ENCODE results near the gene HM13.
"Not testable (repeated sequence)": the region's sequence is repeated elsewhere in the genome, so short reads cannot be mapped to it uniquely, and the experiment has no call there.

HM13 gene

DNA sequence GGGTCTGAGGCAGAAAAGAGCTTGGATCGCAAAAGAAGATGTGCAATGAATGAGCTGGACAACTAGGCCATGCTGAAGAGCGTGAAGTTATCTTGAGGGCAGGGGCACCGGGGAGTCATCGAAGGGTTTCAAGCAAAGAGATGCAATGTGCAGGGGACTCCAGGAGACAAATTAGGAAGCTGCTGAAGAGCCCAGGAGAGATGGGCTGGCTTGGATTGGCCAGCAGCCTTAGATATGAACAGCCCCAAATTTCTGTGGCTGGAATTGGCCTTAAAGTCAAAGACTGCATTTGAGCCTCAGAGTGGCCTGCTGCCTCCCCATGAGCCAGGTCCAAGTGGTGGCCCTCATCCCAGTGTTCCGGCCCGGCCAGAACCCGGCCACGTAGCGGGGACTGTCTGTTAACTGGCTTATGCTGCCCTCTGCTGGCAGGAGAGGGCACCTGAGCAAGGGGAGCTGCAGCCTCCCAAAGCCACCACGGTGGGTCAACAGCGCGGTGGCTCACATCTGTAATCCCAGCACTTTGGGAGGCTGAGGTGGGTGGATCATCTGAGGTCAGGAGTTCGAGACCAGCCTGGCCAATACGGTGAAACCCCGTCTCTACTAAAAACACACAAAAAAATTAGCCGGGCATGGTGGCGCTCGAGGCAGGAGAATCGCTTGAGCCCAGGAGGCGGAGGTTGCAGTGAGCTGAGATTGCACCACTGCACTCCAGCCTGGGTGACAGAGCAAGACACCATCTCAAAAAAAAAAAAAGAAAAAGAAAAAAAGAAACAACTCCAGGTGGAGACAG is 11.2 kb upstream of the HM13 start:
- not testable (repeated sequence) for H3K4me1 ChIP-seq (ENCODE audit: control insufficient read depth in 2 of 2, insufficient read depth in 2 of 2, low read length in 2 of 2); H3K9ac ChIP-seq (ENCODE audit: low read depth in 1 of 2, low read length in 2 of 2); H3K36me3 ChIP-seq (ENCODE audit: control insufficient read depth in 2 of 2, insufficient read depth in 2 of 2, low read length in 2 of 2); H3K9me3 ChIP-seq (ENCODE audit: control insufficient read depth in 2 of 2, low read length in 2 of 2); H3K27me3 ChIP-seq (ENCODE audit: control insufficient read depth in 2 of 2, insufficient read depth in 2 of 2, low read length in 2 of 2); H3K4me3 ChIP-seq (ENCODE audit: low read length in 2 of 2); H3K27ac ChIP-seq (ENCODE audit: low read depth in 2 of 2, low read length in 2 of 2)

DNA sequence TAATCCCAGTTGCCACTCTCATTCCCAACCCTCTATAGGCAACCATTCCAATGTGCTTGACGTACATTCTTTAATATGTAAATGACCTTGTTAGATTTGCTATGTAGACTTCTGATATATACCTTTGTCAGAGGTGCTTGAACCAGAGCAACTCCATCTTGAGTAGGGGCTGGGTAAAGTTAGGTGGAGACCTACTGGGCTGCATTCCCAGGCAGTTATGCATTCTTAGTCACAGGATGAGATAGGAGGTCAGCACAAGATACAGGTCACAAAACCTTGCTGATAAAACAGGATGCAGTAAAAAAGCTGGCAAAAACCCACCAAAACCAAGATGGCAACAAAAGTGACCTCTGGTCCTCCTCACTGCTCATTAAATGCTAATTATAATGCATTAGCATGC is 8.3 kb upstream of the HM13 start:
- Histone ChIP-seq H3K36me3 (ENCODE audit: control insufficient read depth in 2 of 2, insufficient read depth in 2 of 2, low read length in 2 of 2) (no peaks in the 10 kb centered on the region), H3K27me3 (ENCODE audit: control insufficient read depth in 2 of 2, insufficient read depth in 2 of 2, low read length in 2 of 2) (no peaks in the 10 kb centered on the region), H3K4me1 (ENCODE audit: control insufficient read depth in 2 of 2, insufficient read depth in 2 of 2, low read length in 2 of 2) (no peaks in the 10 kb centered on the region), H3K9ac (ENCODE audit: low read depth in 1 of 2, low read length in 2 of 2) (no peak overlapping the region), H3K4me3 (ENCODE audit: low read length in 2 of 2) (no peak overlapping the region), H3K9me3 (ENCODE audit: control insufficient read depth in 2 of 2, low read length in 2 of 2) (peaks cover 0 to 2% of the 10 kb centered on the region in 2 donors), H3K27ac (ENCODE audit: low read depth in 2 of 2, low read length in 2 of 2) (no peak overlapping the region)

DNA sequence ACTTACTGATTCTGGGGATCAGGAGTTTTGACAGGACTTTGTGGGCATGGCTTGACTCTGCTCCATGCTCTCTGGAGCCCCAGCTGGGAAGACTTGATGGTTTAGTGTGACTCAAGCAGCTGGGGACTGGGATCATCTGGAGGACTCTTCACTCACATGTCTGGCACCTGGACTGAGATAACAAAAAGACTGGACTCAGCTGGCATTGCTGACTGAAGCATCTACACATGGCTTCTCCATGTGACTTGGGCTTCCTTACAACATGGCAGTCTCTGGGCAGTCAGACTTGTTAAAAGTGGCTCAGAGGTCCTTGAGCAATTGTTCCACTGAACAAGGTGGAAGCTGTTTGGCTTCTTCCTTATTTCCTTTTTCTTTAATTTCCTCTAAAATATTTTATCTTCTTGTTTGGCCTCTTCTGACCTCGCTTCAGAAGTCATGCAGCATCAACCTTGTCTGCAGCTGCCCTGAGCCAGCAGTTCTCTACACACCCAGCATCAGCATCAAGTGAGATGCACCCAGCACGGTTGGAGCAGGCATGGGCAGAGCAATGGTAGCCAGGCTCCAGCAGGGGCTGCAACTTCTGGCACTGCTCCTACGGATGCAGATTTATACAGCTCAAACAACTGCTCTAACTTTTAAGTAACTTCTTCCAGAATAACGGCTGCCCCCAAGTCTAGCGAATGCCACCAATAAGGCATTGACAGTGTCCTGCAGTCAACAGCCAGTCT is 5.6 kb upstream of the HM13 start:
- H3K4me1 ChIP-seq (ENCODE audit: control insufficient read depth in 2 of 2, insufficient read depth in 2 of 2, low read length in 2 of 2): no peaks in the 10 kb centered on the region
- no peak overlapping the region for H3K9ac ChIP-seq (ENCODE audit: low read depth in 1 of 2, low read length in 2 of 2)
- H3K36me3 ChIP-seq (ENCODE audit: control insufficient read depth in 2 of 2, insufficient read depth in 2 of 2, low read length in 2 of 2): no peaks in the 10 kb centered on the region
- no peaks in the 10 kb centered on the region for H3K27me3 ChIP-seq (ENCODE audit: control insufficient read depth in 2 of 2, insufficient read depth in 2 of 2, low read length in 2 of 2)
- H3K9me3 ChIP-seq (ENCODE audit: control insufficient read depth in 2 of 2, low read length in 2 of 2): peaks cover 0 to 2% of the 10 kb centered on the region in 2 donors
- no peak overlapping the region for H3K27ac ChIP-seq (ENCODE audit: low read depth in 2 of 2, low read length in 2 of 2)
- no peak overlapping the region for H3K4me3 ChIP-seq (ENCODE audit: low read length in 2 of 2)

DNA sequence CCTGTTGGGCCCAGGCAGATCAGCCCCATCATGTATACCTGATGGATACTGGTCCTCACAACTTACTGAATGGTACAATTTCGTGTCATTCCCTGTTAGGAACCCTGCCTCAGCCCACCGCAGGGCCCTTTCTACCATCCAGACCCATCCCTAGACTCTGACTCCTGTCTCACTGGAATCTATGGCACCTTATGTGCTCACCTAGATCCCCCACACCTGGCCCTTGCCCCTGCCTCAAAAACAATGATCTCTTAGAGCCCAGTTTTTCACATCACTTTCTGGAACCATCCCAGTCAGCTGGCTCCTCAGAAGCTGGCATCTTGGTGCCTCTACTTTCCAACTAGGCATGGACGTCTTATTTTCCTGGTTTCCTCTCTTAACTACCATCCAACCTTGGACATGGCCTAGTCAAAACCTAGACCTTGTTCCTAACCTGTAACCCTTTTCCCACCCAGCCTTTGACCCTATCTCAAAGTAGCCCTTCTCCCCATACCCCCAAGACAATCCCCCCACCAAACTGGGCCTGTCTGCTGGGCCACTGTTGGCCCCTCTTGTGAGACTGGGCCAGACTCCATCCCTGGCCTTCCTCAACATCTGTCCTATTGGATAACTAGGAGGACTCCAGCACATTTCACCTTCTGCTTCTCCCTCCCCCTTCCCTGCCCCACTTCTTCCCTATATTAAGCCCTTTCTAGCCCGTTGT is 981 bp downstream of the HM13 start:
- H3K27ac ChIP-seq (ENCODE audit: low read depth in 2 of 2, low read length in 2 of 2): peak overlapping the region in 1 of 2 donors; percentile 87
- H3K36me3 ChIP-seq (ENCODE audit: control insufficient read depth in 2 of 2, insufficient read depth in 2 of 2, low read length in 2 of 2): peaks cover 0 to 3% of the 10 kb centered on the region in 2 donors
- peak overlapping the region; percentile 79 to 94 for H3K9ac ChIP-seq (ENCODE audit: low read depth in 1 of 2, low read length in 2 of 2)
- H3K9me3 ChIP-seq (ENCODE audit: control insufficient read depth in 2 of 2, low read length in 2 of 2): no peaks in the 10 kb centered on the region
- H3K4me1 ChIP-seq (ENCODE audit: control insufficient read depth in 2 of 2, insufficient read depth in 2 of 2, low read length in 2 of 2): peaks cover 24 to 25% of the 10 kb centered on the region in 2 donors
- peak overlapping the region; percentile 95 for H3K4me3 ChIP-seq (ENCODE audit: low read length in 2 of 2)
- no peaks in the 10 kb centered on the region for H3K27me3 ChIP-seq (ENCODE audit: control insufficient read depth in 2 of 2, insufficient read depth in 2 of 2, low read length in 2 of 2)

DNA sequence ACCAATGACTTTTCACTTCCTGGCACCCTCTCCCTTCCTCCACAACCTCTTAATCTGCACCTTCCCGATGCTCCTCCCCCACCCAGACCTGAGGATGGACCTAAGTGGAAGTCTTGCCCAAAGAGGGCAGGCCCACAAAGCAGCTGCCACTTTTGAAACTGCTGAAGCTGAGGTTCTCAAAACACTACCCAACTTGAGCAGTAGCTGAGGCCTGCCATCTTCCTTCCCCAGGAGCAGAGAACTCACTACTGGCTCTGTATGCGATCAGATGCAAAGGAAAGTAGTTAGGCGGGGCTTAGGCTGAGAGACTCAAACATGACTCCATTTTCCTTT is 1.5 kb downstream of the HM13 start:
- Histone ChIP-seq H3K27ac (ENCODE audit: low read depth in 2 of 2, low read length in 2 of 2) (no peak overlapping the region), H3K27me3 (ENCODE audit: control insufficient read depth in 2 of 2, insufficient read depth in 2 of 2, low read length in 2 of 2) (no peaks in the 10 kb centered on the region), H3K4me3 (ENCODE audit: low read length in 2 of 2) (peak overlapping the region; percentile 95), H3K36me3 (ENCODE audit: control insufficient read depth in 2 of 2, insufficient read depth in 2 of 2, low read length in 2 of 2) (peaks cover 2 to 6% of the 10 kb centered on the region in 2 donors), H3K9ac (ENCODE audit: low read depth in 1 of 2, low read length in 2 of 2) (peak overlapping the region in 1 of 2 donors; percentile 79), H3K9me3 (ENCODE audit: control insufficient read depth in 2 of 2, low read length in 2 of 2) (no peaks in the 10 kb centered on the region), H3K4me1 (ENCODE audit: control insufficient read depth in 2 of 2, insufficient read depth in 2 of 2, low read length in 2 of 2) (peaks cover 24 to 25% of the 10 kb centered on the region in 2 donors)

DNA sequence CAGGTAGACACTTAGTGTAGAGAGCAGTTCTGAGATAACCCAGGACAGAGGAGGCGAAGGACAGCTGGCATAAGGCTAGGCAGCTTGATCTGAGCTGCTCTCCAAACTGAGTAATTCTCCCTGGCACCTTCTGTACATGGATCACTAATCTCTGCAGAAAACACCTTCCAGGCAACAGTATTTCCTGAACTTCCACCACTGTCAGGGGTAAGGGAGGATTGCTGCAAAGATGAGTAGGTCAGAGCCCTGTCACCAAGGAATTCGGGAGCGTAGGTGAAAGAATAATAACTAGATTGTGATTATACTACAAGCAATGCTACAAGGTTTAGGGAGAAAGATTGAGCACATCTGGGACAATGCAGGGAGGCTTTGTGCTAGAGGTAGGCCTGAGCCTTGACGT is 1.9 kb downstream of the HM13 start:
- Histone ChIP-seq H3K4me1 (ENCODE audit: control insufficient read depth in 2 of 2, insufficient read depth in 2 of 2, low read length in 2 of 2) (peaks cover 24 to 25% of the 10 kb centered on the region in 2 donors), H3K27ac (ENCODE audit: low read depth in 2 of 2, low read length in 2 of 2) (no peak overlapping the region), H3K9ac (ENCODE audit: low read depth in 1 of 2, low read length in 2 of 2) (no peak overlapping the region), H3K9me3 (ENCODE audit: control insufficient read depth in 2 of 2, low read length in 2 of 2) (no peaks in the 10 kb centered on the region), H3K36me3 (ENCODE audit: control insufficient read depth in 2 of 2, insufficient read depth in 2 of 2, low read length in 2 of 2) (peaks cover 4 to 7% of the 10 kb centered on the region in 2 donors), H3K4me3 (ENCODE audit: low read length in 2 of 2) (peak overlapping the region; percentile 95), H3K27me3 (ENCODE audit: control insufficient read depth in 2 of 2, insufficient read depth in 2 of 2, low read length in 2 of 2) (no peaks in the 10 kb centered on the region)

DNA sequence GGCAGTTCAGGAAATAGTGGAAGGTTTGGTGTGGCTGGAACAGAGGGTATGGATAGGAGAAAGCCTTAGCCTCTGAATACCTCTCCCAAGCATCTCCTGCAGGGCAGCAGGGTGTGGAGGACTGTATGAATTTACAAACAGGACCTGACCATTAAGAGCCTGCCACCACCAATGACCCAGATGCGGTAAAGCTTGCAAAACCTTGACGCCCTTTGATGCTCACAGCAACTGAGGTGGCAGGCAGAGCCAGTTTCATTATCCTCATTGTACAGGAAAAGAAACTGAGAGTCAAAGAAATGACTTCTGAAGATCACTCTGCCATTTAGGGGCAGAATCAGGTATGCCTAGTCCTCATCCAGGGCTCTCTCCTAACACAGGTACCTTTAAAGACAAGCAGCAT is 2.4 kb downstream of the HM13 start:
- no peaks in the 10 kb centered on the region for H3K27me3 ChIP-seq (ENCODE audit: control insufficient read depth in 2 of 2, insufficient read depth in 2 of 2, low read length in 2 of 2)
- H3K9me3 ChIP-seq (ENCODE audit: control insufficient read depth in 2 of 2, low read length in 2 of 2): no peaks in the 10 kb centered on the region
- H3K9ac ChIP-seq (ENCODE audit: low read depth in 1 of 2, low read length in 2 of 2): no peak overlapping the region
- H3K4me1 ChIP-seq (ENCODE audit: control insufficient read depth in 2 of 2, insufficient read depth in 2 of 2, low read length in 2 of 2): peaks cover 24 to 25% of the 10 kb centered on the region in 2 donors
- peak overlapping the region in 1 of 2 donors; percentile 95 for H3K4me3 ChIP-seq (ENCODE audit: low read length in 2 of 2)
- no peak overlapping the region for H3K27ac ChIP-seq (ENCODE audit: low read depth in 2 of 2, low read length in 2 of 2)
- peaks cover 4 to 7% of the 10 kb centered on the region in 2 donors for H3K36me3 ChIP-seq (ENCODE audit: control insufficient read depth in 2 of 2, insufficient read depth in 2 of 2, low read length in 2 of 2)

DNA sequence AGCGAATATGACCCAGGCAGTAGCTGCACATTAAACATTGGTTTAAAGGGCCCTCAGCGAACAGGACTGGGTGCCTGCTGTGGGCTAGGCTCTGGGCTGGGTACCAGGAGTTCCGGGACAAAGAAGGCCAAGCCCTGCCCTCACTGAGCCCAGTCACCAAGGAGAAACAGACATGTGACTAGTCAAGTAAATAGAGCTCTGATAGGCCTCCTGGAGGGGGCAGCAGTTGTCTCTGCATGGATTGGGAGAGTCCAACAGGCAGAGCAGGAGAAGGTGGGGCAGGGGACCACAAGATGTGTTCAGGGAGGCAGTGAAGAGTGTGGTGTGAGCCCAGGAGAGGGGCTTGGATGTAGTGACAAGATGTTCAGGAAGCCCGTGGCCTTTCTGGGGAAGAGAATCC is 3.1 kb downstream of the HM13 start:
- peaks cover 24 to 25% of the 10 kb centered on the region in 2 donors for H3K4me1 ChIP-seq (ENCODE audit: control insufficient read depth in 2 of 2, insufficient read depth in 2 of 2, low read length in 2 of 2)
- H3K4me3 ChIP-seq (ENCODE audit: low read length in 2 of 2): no peak overlapping the region
- H3K27ac ChIP-seq (ENCODE audit: low read depth in 2 of 2, low read length in 2 of 2): no peak overlapping the region
- no peaks in the 10 kb centered on the region for H3K27me3 ChIP-seq (ENCODE audit: control insufficient read depth in 2 of 2, insufficient read depth in 2 of 2, low read length in 2 of 2)
- peaks cover 6 to 11% of the 10 kb centered on the region in 2 donors for H3K36me3 ChIP-seq (ENCODE audit: control insufficient read depth in 2 of 2, insufficient read depth in 2 of 2, low read length in 2 of 2)
- H3K9me3 ChIP-seq (ENCODE audit: control insufficient read depth in 2 of 2, low read length in 2 of 2): no peaks in the 10 kb centered on the region
- H3K9ac ChIP-seq (ENCODE audit: low read depth in 1 of 2, low read length in 2 of 2): no peak overlapping the region

DNA sequence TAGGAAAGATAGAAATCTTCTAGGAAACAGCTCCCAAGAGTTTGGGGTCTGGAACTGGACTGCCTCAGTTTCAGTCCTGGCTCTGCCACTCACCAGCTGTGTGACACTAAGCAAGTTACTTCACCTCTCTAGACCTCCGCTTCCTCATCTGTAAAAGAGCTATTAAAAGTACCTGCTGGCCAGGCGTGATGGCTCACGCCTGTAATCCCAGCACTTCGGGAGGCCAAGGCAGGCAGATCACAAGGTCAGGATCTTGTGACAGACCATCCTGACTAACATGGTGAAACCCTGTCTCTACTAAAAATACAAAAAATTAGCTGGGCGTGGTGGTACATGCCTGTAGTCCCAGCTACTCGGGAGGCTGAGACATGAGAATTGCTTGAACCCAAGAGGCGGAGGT is 7.0 kb downstream of the HM13 start:
- peaks cover 10 to 11% of the 10 kb centered on the region in 2 donors for H3K4me1 ChIP-seq (ENCODE audit: control insufficient read depth in 2 of 2, insufficient read depth in 2 of 2, low read length in 2 of 2)
- peaks cover 6 to 18% of the 10 kb centered on the region in 2 donors for H3K36me3 ChIP-seq (ENCODE audit: control insufficient read depth in 2 of 2, insufficient read depth in 2 of 2, low read length in 2 of 2)
- not testable (repeated sequence) for H3K27me3 ChIP-seq (ENCODE audit: control insufficient read depth in 2 of 2, insufficient read depth in 2 of 2, low read length in 2 of 2); H3K9ac ChIP-seq (ENCODE audit: low read depth in 1 of 2, low read length in 2 of 2); H3K27ac ChIP-seq (ENCODE audit: low read depth in 2 of 2, low read length in 2 of 2); H3K9me3 ChIP-seq (ENCODE audit: control insufficient read depth in 2 of 2, low read length in 2 of 2); H3K4me3 ChIP-seq (ENCODE audit: low read length in 2 of 2)

DNA sequence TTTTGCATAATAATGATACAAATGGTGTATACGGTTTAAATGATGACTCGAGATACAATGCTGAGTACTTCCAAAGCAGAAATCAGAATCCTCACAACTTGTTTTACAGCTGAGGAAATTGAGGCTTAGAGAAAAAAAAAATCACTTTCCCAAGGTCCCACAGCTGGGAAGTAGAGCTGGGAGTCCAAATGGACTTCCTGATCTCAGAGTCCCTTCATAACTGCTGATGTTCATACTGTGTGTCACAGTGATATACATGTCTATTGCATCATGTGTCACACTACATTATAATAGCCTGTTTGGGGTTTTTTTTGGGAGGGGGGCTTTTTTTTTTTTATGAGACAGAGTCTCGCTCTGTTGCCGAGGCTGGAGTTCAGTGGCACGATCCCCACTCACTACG is 8.5 kb downstream of the HM13 start:
- Histone ChIP-seq H3K9me3 (ENCODE audit: control insufficient read depth in 2 of 2, low read length in 2 of 2) (no peaks in the 10 kb centered on the region), H3K27me3 (ENCODE audit: control insufficient read depth in 2 of 2, insufficient read depth in 2 of 2, low read length in 2 of 2) (no peaks in the 10 kb centered on the region), H3K4me1 (ENCODE audit: control insufficient read depth in 2 of 2, insufficient read depth in 2 of 2, low read length in 2 of 2) (peaks cover 0 to 2% of the 10 kb centered on the region in 2 donors), H3K27ac (ENCODE audit: low read depth in 2 of 2, low read length in 2 of 2) (no peak overlapping the region), H3K36me3 (ENCODE audit: control insufficient read depth in 2 of 2, insufficient read depth in 2 of 2, low read length in 2 of 2) (peaks cover 13 to 31% of the 10 kb centered on the region in 2 donors), H3K4me3 (ENCODE audit: low read length in 2 of 2) (no peak overlapping the region), H3K9ac (ENCODE audit: low read depth in 1 of 2, low read length in 2 of 2) (no peak overlapping the region)
